Dedifferentiated amniotic fluid mesenchymal stem cell (primary cell): ENCODE measurements around the gene SZT2.
"Not testable (repeated sequence)": the region's sequence is repeated elsewhere in the genome, so short reads cannot be mapped to it uniquely, and the experiment has no call there.

Experiments
- DNase-seq: peaks from one replicate; pipeline ENCODE4 v3.0.0-alpha.2; 2016; ENCODE audit errors: extremely low spot score

The SZT2 gene

DNA sequence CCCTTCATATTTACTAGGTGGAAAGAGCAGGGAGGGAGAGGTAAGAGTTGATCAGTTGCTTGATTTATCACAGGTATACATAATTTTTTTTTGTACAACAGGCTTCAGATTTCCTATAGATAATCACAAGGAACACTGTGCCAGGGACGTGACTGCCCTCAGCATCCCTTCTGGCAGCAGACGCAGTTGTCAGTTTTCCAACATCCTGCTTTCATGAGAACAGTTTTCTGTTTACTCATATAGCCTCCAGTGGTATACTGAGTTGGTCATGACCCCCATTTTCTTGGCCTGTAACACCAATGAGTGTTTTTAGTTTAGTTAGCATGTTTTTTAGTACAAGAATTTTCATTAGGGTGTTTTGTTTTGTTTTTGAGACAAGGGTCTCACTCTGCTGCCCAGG is 103.1 kb downstream of the SZT2 start:
- peak; percentile 23 for DNase-seq

DNA sequence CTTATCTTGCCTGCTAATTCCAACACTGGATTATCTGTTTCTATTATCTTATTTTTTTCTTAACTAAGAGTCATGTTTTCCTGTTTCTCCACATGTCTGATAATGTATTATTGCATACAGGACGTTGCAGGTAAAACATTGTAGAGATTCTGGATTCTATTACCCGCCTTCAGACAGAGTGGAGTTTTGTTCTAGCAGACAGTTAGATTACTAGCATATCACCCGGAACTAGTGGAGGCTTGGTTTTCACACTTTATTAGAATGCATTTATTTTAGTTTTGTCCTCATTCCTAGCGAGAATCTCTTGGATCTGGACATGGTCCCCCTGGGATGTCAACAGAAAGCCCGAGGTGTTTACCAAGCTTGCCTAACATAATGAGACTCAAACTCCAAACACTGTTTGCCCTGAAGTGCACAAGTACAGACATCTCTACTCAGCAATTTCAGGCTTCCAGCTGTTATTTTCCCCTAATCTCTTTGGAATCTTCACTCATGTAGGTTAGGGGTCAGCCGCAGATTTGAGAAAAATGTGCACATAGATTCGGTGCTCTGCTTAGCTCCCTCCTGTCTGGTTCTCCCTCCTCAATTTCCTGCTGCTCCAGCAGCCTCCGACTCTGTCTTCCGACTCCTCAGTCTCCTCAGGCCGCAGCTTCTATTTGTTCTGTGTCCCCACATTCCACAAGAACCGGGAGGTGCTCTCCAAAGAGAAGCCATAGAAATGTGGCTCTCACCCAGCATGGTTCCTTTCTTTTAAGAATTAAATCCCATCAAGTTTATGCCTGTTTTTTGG is 104.2 kb downstream of the SZT2 start:
- no peak for DNase-seq

DNA sequence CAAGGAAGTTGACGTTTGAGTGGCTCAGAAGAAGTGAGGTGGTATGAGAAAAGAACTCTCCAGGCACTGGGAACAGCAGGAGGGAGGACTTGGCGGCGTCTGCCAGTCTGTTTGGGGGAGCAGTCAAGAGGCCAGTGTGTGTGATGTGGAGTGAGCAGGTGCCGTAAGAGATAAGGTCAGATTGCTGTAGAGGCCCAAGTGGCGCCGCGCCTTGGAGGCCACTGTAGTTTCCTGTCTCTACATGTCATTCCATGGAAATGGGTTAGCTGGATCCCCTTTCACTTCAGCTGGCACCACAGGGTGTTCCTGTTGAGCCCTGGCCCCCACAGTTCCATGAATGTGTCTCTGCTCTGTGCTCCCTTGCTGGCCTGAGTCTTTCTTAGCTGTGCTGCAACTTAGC is 105.5 kb downstream of the SZT2 start:
- no peak for DNase-seq

DNA sequence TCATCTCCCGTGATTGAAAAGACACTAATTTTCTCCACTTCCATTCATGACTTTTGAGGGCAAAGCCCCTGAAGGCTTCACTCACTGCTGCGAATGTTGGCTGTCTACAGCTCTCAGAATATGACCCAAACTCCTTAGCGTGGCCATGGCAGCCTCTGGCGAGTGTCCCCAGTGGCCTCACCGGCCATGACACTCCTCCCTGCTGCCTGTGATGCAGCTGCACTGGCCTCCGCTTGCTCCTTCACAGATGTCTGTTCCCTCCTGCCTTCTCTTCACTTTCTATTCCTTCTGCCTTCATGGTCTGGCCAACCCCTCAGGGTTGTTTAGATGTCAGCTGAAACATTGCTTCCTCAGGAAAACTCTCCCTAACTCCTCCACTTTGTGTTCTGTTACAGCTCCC is 110.2 kb downstream of the SZT2 start:
- DNase-seq, result no peak

DNA sequence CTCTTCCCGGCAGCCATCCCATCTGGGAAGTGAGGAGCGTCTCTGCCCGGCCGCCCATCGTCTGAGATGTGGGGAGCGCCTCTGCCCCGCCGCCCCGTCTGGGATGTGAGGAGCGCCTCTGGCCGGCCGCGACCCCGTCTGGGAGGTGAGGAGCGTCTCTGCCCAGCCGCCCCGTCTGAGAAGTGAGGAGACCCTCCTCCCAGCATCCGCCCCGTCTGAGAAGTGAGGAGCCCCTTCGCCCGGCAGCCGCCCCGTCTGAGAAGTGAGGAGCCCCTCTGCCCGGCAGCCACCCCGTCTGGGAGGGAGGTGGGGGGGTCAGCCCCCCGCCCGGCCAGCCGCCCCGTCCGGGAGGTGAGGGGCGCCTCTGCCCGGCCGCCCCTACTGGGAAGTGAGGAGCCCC is 112.1 kb downstream of the SZT2 start:
- not testable (repeated sequence) for DNase-seq

DNA sequence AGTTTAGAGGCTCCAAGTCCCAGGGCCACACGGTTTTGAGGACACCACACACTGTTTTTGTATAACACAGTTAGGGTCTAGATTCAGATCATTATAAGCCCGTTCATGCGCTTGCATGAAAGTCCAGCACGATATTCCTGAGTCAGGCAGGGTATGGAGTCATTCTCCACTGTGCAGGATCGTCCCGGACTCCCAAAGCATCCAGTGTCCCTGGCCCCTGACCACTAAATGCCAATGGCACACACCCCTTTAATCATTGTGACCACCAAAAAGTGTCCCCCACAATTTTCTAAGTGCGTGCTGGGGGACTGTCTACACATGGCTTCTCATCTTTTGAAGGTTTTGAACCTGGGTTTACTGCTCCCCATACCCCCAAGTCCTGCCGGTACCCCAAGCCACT is 113.8 kb downstream of the SZT2 start:
- DNase-seq, result no peak
